HepG2 (cell line): Measurements from ENCODE around the gene NAT14. TPM values are rescaled to one million over a fixed set of nuclear protein-coding genes. Genes with fewer than 3 reads are reported as not detected.

Source experiments
- BHLHE40 ChIP-seq: IDR thresholded peaks from 2 replicates; pipeline ENCODE4 v1.6.1; 2011; ENCODE audit warnings: low read length, improper control_type of control experiment
- CAMTA2 ChIP-seq: sonication (generic); formaldehyde crosslinking; IDR thresholded peaks from 2 replicates; pipeline ENCODE4 v1.4.0; 2020; ENCODE audit warnings: mild to moderate bottlenecking, missing genetic modification reagents, borderline replicate concordance
- ERF ChIP-seq: IDR thresholded peaks from 2 replicates; pipeline ENCODE4 v1.6.1; 2018; ENCODE audit warnings: missing biosample characterization, missing genetic modification reagents
- ETV6 ChIP-seq: sonication (generic); formaldehyde crosslinking; conservative IDR thresholded peaks from 2 replicates; pipeline ENCODE4 v1.4.0; 2020; ENCODE audit warnings: missing genetic modification reagents
- GFI1 ChIP-seq: sonication (generic); formaldehyde crosslinking; IDR thresholded peaks from 2 replicates; pipeline ENCODE4 v1.5.0; 2020; ENCODE audit warnings: missing genetic modification reagents, mild to moderate bottlenecking, borderline replicate concordance
- KDM4B ChIP-seq: sonication (generic); formaldehyde crosslinking; IDR thresholded peaks from 2 replicates; pipeline ENCODE4 v1.4.0; 2020; ENCODE audit warnings: missing genetic modification reagents
- PREB ChIP-seq: sonication (generic); formaldehyde crosslinking; IDR thresholded peaks from 2 replicates; pipeline ENCODE4 v1.4.0; 2020; ENCODE audit warnings: missing genetic modification reagents
- RAD51 ChIP-seq: fragments of 450-650 bp; IDR thresholded peaks from 2 replicates; pipeline ENCODE4 v1.6.1; 2016; ENCODE audit warnings: borderline replicate concordance
- SKIL ChIP-seq: sonication (generic); formaldehyde crosslinking; IDR thresholded peaks from 2 replicates; pipeline ENCODE4 v1.8.0; 2022; ENCODE audit warnings: missing genetic modification reagents, mild to moderate bottlenecking, moderate library complexity, borderline replicate concordance
- TBL1XR1 ChIP-seq: fragments of 150-350 bp; IDR thresholded peaks from 2 replicates; pipeline ENCODE4 v1.6.1; 2014; ENCODE audit warnings: borderline replicate concordance, low read length; ENCODE audit not compliant: partially characterized antibody
- TCF7 ChIP-seq: sonication (generic); IDR thresholded peaks from 2 replicates; pipeline ENCODE4 v1.6.1; 2016; ENCODE audit warnings: antibody characterized with exemption, low read depth
- TCF7L2 ChIP-seq: IDR thresholded peaks from 2 replicates; pipeline ENCODE4 v1.6.1; 2011; ENCODE audit warnings: mild to moderate bottlenecking, low read depth, low read length, moderate library complexity
- TRIM22 ChIP-seq: fragments of 450-650 bp; IDR thresholded peaks from 2 replicates; pipeline ENCODE4 v1.6.1; 2017
- XRCC5 ChIP-seq: fragments of 200-400 bp; formaldehyde crosslinking; optimal IDR thresholded peaks from 2 replicates; pipeline ENCODE3; 2017; ENCODE audit warnings: mild to moderate bottlenecking, low read length
- ZBTB43 ChIP-seq: sonication (generic); formaldehyde crosslinking; conservative IDR thresholded peaks from 2 replicates; pipeline ENCODE4 v1.4.0; 2020; ENCODE audit warnings: missing genetic modification reagents
- ZBTB8A ChIP-seq: sonication (generic); formaldehyde crosslinking; IDR thresholded peaks from 2 replicates; pipeline ENCODE4 v1.4.0; 2020; ENCODE audit warnings: mild to moderate bottlenecking, low read depth, missing genetic modification reagents, borderline replicate concordance
- ZNF235 ChIP-seq: sonication (generic); formaldehyde crosslinking; IDR thresholded peaks from 2 replicates; pipeline ENCODE4 v1.8.1; 2023; ENCODE audit warnings: mild to moderate bottlenecking, missing genetic modification reagents, borderline replicate concordance
- ZNF256 ChIP-seq: sonication (generic); formaldehyde crosslinking; conservative IDR thresholded peaks from 2 replicates; pipeline ENCODE4 v1.4.0; 2020; ENCODE audit warnings: missing genetic modification reagents
- ZNF574 ChIP-seq: sonication (generic); formaldehyde crosslinking; IDR thresholded peaks from 2 replicates; pipeline ENCODE4 v1.4.0; 2020; ENCODE audit warnings: missing genetic modification reagents
- ZNF776 ChIP-seq: sonication (generic); formaldehyde crosslinking; IDR thresholded peaks from 2 replicates; pipeline ENCODE4 v1.4.0; 2020; ENCODE audit warnings: mild to moderate bottlenecking, missing genetic modification reagents
- ZSCAN9 ChIP-seq: IDR thresholded peaks from 2 replicates; pipeline ENCODE4 v1.6.1; 2016; ENCODE audit warnings: borderline replicate concordance
- polyA plus RNA-seq, 8 experiments: library from polyadenylated mRNA; depleted of rRNA in 3 of 8; stranded (reverse) in 7 of 8; unstranded in 1 of 8; fragments of >200 nt; fragmentation: Illumina TruSeq in 4 of 8; extraction: Trizol in 4 of 8; gene quantifications; 2 replicates each; pipeline versions ENCODE4 v1.2.1 to v1.2.3, GENCODE V29; 2011 to 2016; ENCODE audit warnings: low read depth in 4 of 8, missing spikeins in 1 of 8, mixed read lengths in 1 of 8; ENCODE audit not compliant: insufficient read depth in 1 of 8
- total RNA-seq, 5 experiments: library from RNA; depleted of rRNA; stranded (reverse); fragments of >200 nt; fragmentation: Illumina TruSeq; extraction: Trizol; gene quantifications; 2 replicates each; pipeline ENCODE4 v1.2.3, GENCODE V29; 2016; ENCODE audit warnings: low read depth in 1 of 5

The NAT14 gene
- total and polyA plus RNA-seq, 2 of the 13 experiments (the other 11 are each of a cell fraction or from before 2014, with no cell fraction given), result 20.7 to 22.3 TPM

- TF ChIP-seq SKIL (no peak), ZBTB8A (CRISPR knock-in tag) (no peak), TRIM22 (no peak), CAMTA2 (CRISPR knock-in tag) (no peak), ZNF776 (CRISPR knock-in tag) (no peak), GFI1 (CRISPR knock-in tag) (no peak), ZNF574 (CRISPR knock-in tag) (peak; percentile 34; the same call in 1 of the 2 replicates), ZSCAN9 (CRISPR knock-in tag) (no peak), ERF (no peak), KDM4B (no peak), RAD51 (no peak), TBL1XR1 (no peak), ZNF256 (CRISPR knock-in tag) (0 out of 2 replicates have a peak, but pooled peaks have one; percentile 57), BHLHE40 (no peak), ZBTB43 (CRISPR knock-in tag) (0 out of 2 replicates have a peak, but pooled peaks have one; percentile 48), TCF7L2 (no peak), PREB (CRISPR knock-in tag) (no peak), TCF7 (no peak), XRCC5 (peak; percentile 87), ZNF235 (no peak), ETV6 (CRISPR knock-in tag) (no peak)
Observed at GRCh38 chr19:55467236-55468053, 17.5 kb upstream of the NAT14 start (continued).
